Measurements from ENCODE around the gene RIBC2. TPM values are rescaled to one million over a fixed set of nuclear protein-coding genes. Genes with fewer than 3 reads are reported as not detected.

Gene RIBC2
- polyA plus RNA-seq, 1 of the 3 experiments (the other 2 are of a cell fraction) = not detected

- Histone ChIP-seq H3K27ac (ENCODE audit: low read depth in 2 of 2, low read length in 1 of 2) (no peak overlapping the region), H3K4me2 (no peak overlapping the region), H3F3A (replicated peaks; ENCODE audit: insufficient read depth) (no peaks in the 10 kb centered on the region), H2AFZ (ENCODE audit: low read depth) (no peak overlapping the region), H3K4me3 (ENCODE audit: low read depth in 2 of 2, low read length in 1 of 2) (no peak overlapping the region), H3K9me3 (no peaks in the 10 kb centered on the region), H3K36me3 (replicated peaks in 1 of 2; ENCODE audit: control insufficient read depth in 1 of 2, insufficient read depth in 2 of 2, low read length in 1 of 2) (no peaks in the 10 kb centered on the region), H3K79me2 (ENCODE audit: insufficient read depth) (no peaks in the 10 kb centered on the region), H4K20me1 (ENCODE audit: insufficient read depth) (no peaks in the 10 kb centered on the region), H3K9ac (no peak overlapping the region), H3K4me1 (ENCODE audit: control insufficient read depth in 1 of 2, insufficient read depth in 2 of 2, low read depth in 1 of 2, low read length in 1 of 2) (no peaks in the 10 kb centered on the region), H3K27me3 (ENCODE audit: insufficient read depth) (no peaks in the 10 kb centered on the region; the same call in 1 of the 2 replicates), H3K9me2 (no peaks in the 10 kb centered on the region)
- CTCF ChIA-PET = interaction anchor here (0.7 kb wide), 1 partner anchor 134 kb away, joined by 3 read pairs; no protein-coding TSS in a partner anchor
- 48% methylated on average over 4 of the region's 4 CpGs for WGBS (ENCODE audit: low lambda C conversion rate)
- TF ChIP-seq, protein P1, sequence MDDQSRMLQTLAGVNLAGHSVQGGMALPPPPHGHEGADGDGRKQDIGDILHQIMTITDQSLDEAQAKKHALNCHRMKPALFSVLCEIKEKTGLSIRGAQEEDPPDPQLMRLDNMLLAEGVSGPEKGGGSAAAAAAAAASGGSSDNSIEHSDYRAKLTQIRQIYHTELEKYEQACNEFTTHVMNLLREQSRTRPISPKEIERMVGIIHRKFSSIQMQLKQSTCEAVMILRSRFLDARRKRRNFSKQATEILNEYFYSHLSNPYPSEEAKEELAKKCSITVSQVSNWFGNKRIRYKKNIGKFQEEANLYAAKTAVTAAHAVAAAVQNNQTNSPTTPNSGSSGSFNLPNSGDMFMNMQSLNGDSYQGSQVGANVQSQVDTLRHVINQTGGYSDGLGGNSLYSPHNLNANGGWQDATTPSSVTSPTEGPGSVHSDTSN (IDR thresholded peaks at IDR 0.05) = no peak
- TF ChIP-seq FOSL2 (IDR thresholded peaks at IDR 0.05; ENCODE audit: borderline replicate concordance, low read depth) (no peak), NFIC (IDR thresholded peaks at IDR 0.05; ENCODE audit: borderline replicate concordance) (no peak), POLR2AphosphoS5 (IDR thresholded peaks at IDR 0.05; ENCODE audit: low read depth, low read length) (no peak), GATA2 (CRISPR knock-in tag; IDR thresholded peaks at IDR 0.05) (no peak), MEF2A (IDR thresholded peaks at IDR 0.05; ENCODE audit: borderline replicate concordance, low read depth) (no peak), RCOR1 (IDR thresholded peaks at IDR 0.05; ENCODE audit: low read length) (no peak), SIN3A (IDR thresholded peaks at IDR 0.05; ENCODE audit: borderline replicate concordance, low read depth, low read length) (no peak), TAF1 (IDR thresholded peaks at IDR 0.05; ENCODE audit: borderline replicate concordance, low read depth, low read length) (no peak), FOXJ3 (CRISPR knock-in tag; IDR thresholded peaks at IDR 0.05) (no peak), NRF1 (IDR thresholded peaks at IDR 0.05; ENCODE audit: low read depth, low read length) (no peak), TCF12 (IDR thresholded peaks at IDR 0.05) (no peak), TEAD4 (IDR thresholded peaks at IDR 0.05; ENCODE audit: borderline replicate concordance, insufficient read depth) (no peak), RXRA (IDR thresholded peaks at IDR 0.05; ENCODE audit: borderline replicate concordance, low read depth) (no peak), MXI1 (IDR thresholded peaks at IDR 0.05; ENCODE audit: low read depth, low read length) (no peak), RFX5 (IDR thresholded peaks at IDR 0.05; ENCODE audit: low read length) (no peak), ELF1 (IDR thresholded peaks at IDR 0.05) (no peak), FOXM1 (IDR thresholded peaks at IDR 0.05; ENCODE audit: low read depth) (no peak), YY1 (IDR thresholded peaks at IDR 0.05; ENCODE audit: low read depth) (no peak)
- POLR2A ChIA-PET = no interaction called here
- no peak for DNase-seq
These were observed 6.5 kb downstream of the RIBC2 start for GRCh38 chr22:45420011-45420410.

DNA sequence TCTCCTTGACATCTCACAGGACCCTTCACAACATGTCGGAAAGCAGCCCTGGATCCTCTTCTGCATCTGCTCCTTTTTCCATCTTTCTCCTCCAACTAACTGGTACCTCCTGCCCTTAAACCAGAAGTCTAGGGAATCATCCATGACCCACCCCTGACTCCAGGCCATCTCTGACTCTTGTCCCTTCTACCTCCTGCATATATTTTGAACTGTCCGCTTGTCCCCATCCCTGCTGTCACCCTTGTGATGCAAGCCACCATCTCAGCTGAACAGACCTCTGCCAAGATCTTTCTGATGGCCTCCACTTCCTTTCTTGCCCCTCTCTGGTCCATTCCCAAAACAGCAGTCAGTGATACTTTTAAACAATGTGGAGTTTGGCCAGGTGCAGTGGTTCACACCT is 7.0 kb downstream of the RIBC2 start:
- Histone ChIP-seq H3K27ac (ENCODE audit: low read depth in 2 of 2, low read length in 1 of 2) (no peak overlapping the region), H3K9me2 (no peaks in the 10 kb centered on the region), H3K79me2 (ENCODE audit: insufficient read depth) (no peaks in the 10 kb centered on the region), H3K4me1 (ENCODE audit: control insufficient read depth in 1 of 2, insufficient read depth in 2 of 2, low read depth in 1 of 2, low read length in 1 of 2) (no peaks in the 10 kb centered on the region), H3K36me3 (replicated peaks in 1 of 2; ENCODE audit: control insufficient read depth in 1 of 2, insufficient read depth in 2 of 2, low read length in 1 of 2) (no peaks in the 10 kb centered on the region), H3F3A (replicated peaks; ENCODE audit: insufficient read depth) (no peaks in the 10 kb centered on the region), H4K20me1 (ENCODE audit: insufficient read depth) (no peaks in the 10 kb centered on the region), H3K4me2 (no peak overlapping the region), H3K9ac (no peak overlapping the region), H3K4me3 (ENCODE audit: low read depth in 2 of 2, low read length in 1 of 2) (no peak overlapping the region), H3K9me3 (no peaks in the 10 kb centered on the region), H2AFZ (ENCODE audit: low read depth) (no peak overlapping the region), H3K27me3 (ENCODE audit: insufficient read depth) (no peaks in the 10 kb centered on the region; the same call in 1 of the 2 replicates)
- no peak for TF ChIP-seq CHD2 (IDR thresholded peaks at IDR 0.05; ENCODE audit: low read length, partially characterized antibody)
- no peak for TF ChIP-seq GATA2 (CRISPR knock-in tag; IDR thresholded peaks at IDR 0.05)
- TF ChIP-seq SIN3A (IDR thresholded peaks at IDR 0.05; ENCODE audit: borderline replicate concordance, low read depth, low read length) = no peak
- TF ChIP-seq FOSL2 (IDR thresholded peaks at IDR 0.05; ENCODE audit: borderline replicate concordance, low read depth) = no peak
- no peak for TF ChIP-seq RXRA (IDR thresholded peaks at IDR 0.05; ENCODE audit: borderline replicate concordance, low read depth)
- no peak for TF ChIP-seq MXI1 (IDR thresholded peaks at IDR 0.05; ENCODE audit: low read depth, low read length)
- WGBS (ENCODE audit: low lambda C conversion rate) = 90% methylated on average over 2 of the region's 2 CpGs
- no peak for DNase-seq
- CTCF ChIA-PET = no interaction called here
- POLR2A ChIA-PET = no interaction called here

All from SK-N-SH (cell line).